CD14-positive monocyte (primary cell): ENCODE data around the gene HDAC10. TPM values are rescaled to one million over a fixed set of nuclear protein-coding genes. Genes with fewer than 3 reads are reported as not detected.

Experiments
- DNase-seq, 3 donors: peaks; one replicate each; pipeline ENCODE4 v3.0.0-alpha.2; 2011 to 2022
- H2AFZ ChIP-seq: 2 replicates; pipeline ENCODE4 v1.6.0; 2012; ENCODE audit warnings: mild to moderate bottlenecking, low read depth, low read length, inconsistent platforms; ENCODE audit not compliant: insufficient read depth, poor library complexity, severe bottlenecking
- H3K27ac ChIP-seq, 2 donors: 1 replicate in 1 of 2; 2 replicates in 1 of 2; pipeline ENCODE4 v1.5.1; 2012 to 2013; ENCODE audit warnings: low read length in 2 of 2, control low read depth in 1 of 2, inconsistent platforms in 1 of 2, low read depth in 1 of 2, mild to moderate bottlenecking in 1 of 2
- H3K27me3 ChIP-seq, 2 donors: one replicate each; pipeline versions ENCODE4 v1.6.0 to v1.6.1; 2011 to 2013; ENCODE audit warnings: low read length in 2 of 2; ENCODE audit not compliant: control insufficient read depth in 2 of 2, insufficient read depth in 2 of 2
- H3K36me3 ChIP-seq, 2 donors: replicated peaks in 1 of 2; 1 replicate in 1 of 2; 2 replicates in 1 of 2; pipeline versions ENCODE4 v1.5.1 to v1.6.1; 2012 to 2013; ENCODE audit warnings: low read length in 2 of 2, control low read depth in 1 of 2, inconsistent platforms in 1 of 2, mild to moderate bottlenecking in 1 of 2; ENCODE audit not compliant: insufficient read depth in 2 of 2, control insufficient read depth in 1 of 2
- H3K4me1 ChIP-seq, 2 donors: 1 replicate in 1 of 2; 2 replicates in 1 of 2; pipeline versions ENCODE4 v1.5.1 to v1.6.1; 2012 to 2013; ENCODE audit warnings: low read length in 2 of 2, control low read depth in 1 of 2, inconsistent platforms in 1 of 2, mild to moderate bottlenecking in 1 of 2, moderate library complexity in 1 of 2; ENCODE audit not compliant: insufficient read depth in 2 of 2, control insufficient read depth in 1 of 2
- H3K4me2 ChIP-seq: replicated peaks from 2 replicates; pipeline ENCODE3; 2012; ENCODE audit warnings: low read length, moderate library complexity, mild to moderate bottlenecking; ENCODE audit not compliant: poor library complexity, severe bottlenecking; ENCODE audit errors: extremely low read depth
- H3K4me3 ChIP-seq, 3 experiments: fragments of 200-600 bp in 1 of 3; sonication (generic) in 1 of 3; replicated peaks in 1 of 3; 1 replicate in 2 of 3; 2 replicates in 1 of 3; pipeline ENCODE4 v1.5.1; 2011 to 2013; ENCODE audit warnings: low read length in 3 of 3, mild to moderate bottlenecking in 3 of 3, control low read depth in 2 of 3, low read depth in 2 of 3, inconsistent platforms in 1 of 3, moderate library complexity in 1 of 3
- H3K79me2 ChIP-seq: 2 replicates; pipeline ENCODE4 v1.6.0; 2012; ENCODE audit warnings: mild to moderate bottlenecking, control low read depth, inconsistent platforms, low read length, moderate library complexity; ENCODE audit not compliant: insufficient read depth
- H3K9ac ChIP-seq: 2 replicates; pipeline ENCODE4 v1.6.0; 2017; ENCODE audit warnings: low read length, mild to moderate bottlenecking; ENCODE audit not compliant: insufficient read depth, poor library complexity, severe bottlenecking
- H3K9me3 ChIP-seq, 2 donors: replicated peaks in 1 of 2; 1 replicate in 1 of 2; 2 replicates in 1 of 2; pipeline versions ENCODE4 v1.5.1 to v1.6.1; 2012 to 2013; ENCODE audit warnings: low read length in 2 of 2, control low read depth in 1 of 2; ENCODE audit not compliant: control insufficient read depth in 1 of 2, insufficient read depth in 1 of 2
- H4K20me1 ChIP-seq: 2 replicates; pipeline ENCODE4 v1.6.0; 2012; ENCODE audit warnings: mild to moderate bottlenecking, low read length, control low read depth, moderate library complexity; ENCODE audit not compliant: insufficient read depth
- H3K27ac Mint-ChIP-seq, 7 donors: one replicate each; pipeline ENCODE4 v1.8.0; 2020; ENCODE audit warnings: mild to moderate bottlenecking in 7 of 7, mixed read lengths in 7 of 7, moderate library complexity in 6 of 7, inconsistent platforms in 2 of 7
- H3K27me3 Mint-ChIP-seq, 3 donors: one replicate each; pipeline ENCODE4 v1.8.0; 2021 to 2022; ENCODE audit warnings: low read depth in 3 of 3, mild to moderate bottlenecking in 3 of 3, mixed read lengths in 3 of 3, moderate library complexity in 3 of 3, inconsistent platforms in 1 of 3
- H3K36me3 Mint-ChIP-seq, 2 donors: one replicate each; pipeline ENCODE4 v1.8.0; 2020; ENCODE audit warnings: mixed read lengths in 2 of 2, inconsistent platforms in 1 of 2, mild to moderate bottlenecking in 1 of 2
- H3K4me1 Mint-ChIP-seq: one replicate; pipeline ENCODE4 v1.8.0; 2020; ENCODE audit warnings: mild to moderate bottlenecking, mixed read lengths
- H3K4me3 Mint-ChIP-seq, 2 donors: one replicate each; pipeline ENCODE4 v1.8.0; 2020; ENCODE audit warnings: mild to moderate bottlenecking in 2 of 2, mixed read lengths in 2 of 2, moderate library complexity in 1 of 2
- H3K9me3 Mint-ChIP-seq, 7 donors: one replicate each; pipeline ENCODE4 v1.8.0; 2020 to 2022; ENCODE audit warnings: mixed read lengths in 7 of 7, mild to moderate bottlenecking in 6 of 7, moderate library complexity in 6 of 7, inconsistent platforms in 2 of 7
- CTCF ChIP-seq: fragments of 200-600 bp; IDR thresholded peaks from one replicate; pipeline ENCODE4 v1.8.0; 2022; ENCODE audit warnings: antibody characterized with exemption, mild to moderate bottlenecking
- WGBS: methylation state at CpG from one replicate; pipeline ENCODE4 v1.1.5; 2013; ENCODE audit warnings: missing lambda C conversion rate; ENCODE audit not compliant: insufficient coverage; 5-methylcytosine and 5-hydroxymethylcytosine counted together
- intact Hi-C, 2 donors: fragments of 100-400 bp; cut with micrococcal nuclease; formaldehyde crosslinking; loops; one replicate each; pipeline versions ENCODE4 v1.15.0 to v1.15.1; 2023
- polyA plus RNA-seq, 3 donors: library from polyadenylated mRNA; depleted of rRNA in 1 of 3; unstranded in 2 of 3; stranded (reverse) in 1 of 3; fragments of 300-500 nt in 2 of 3; fragments of >200 nt in 1 of 3; fragmentation: Illumina TruSeq in 2 of 3; gene quantifications; 1 replicate in 2 of 3; 2 replicates in 1 of 3; pipeline ENCODE4 v1.2.3, GENCODE V29; 2012 to 2021

The HDAC10 gene
- polyA plus RNA-seq, 3 donors: 9.2 to 148 (median 13.7) TPM

- intact Hi-C loops: loop anchor here in 1 of 2 donors (10.0 kb wide), 1 partner anchor 280 kb away; no protein-coding TSS in a partner anchor
- Histone ChIP-seq H3K27ac (peak overlapping the region; percentile 57 to 66), H3K36me3 (peaks cover 24 to 34% of the 10 kb centered on the region in 2 donors), H3K4me3 (peak overlapping the region; percentile 14 to 57 (median 20)), H3K79me2 (peaks cover 63% of the 10 kb centered on the region), H2AFZ (no peak overlapping the region), H3K9me3 (no peaks in the 10 kb centered on the region), H4K20me1 (peaks cover 65% of the 10 kb centered on the region), H3K4me2 (peak overlapping the region; percentile 54), H3K9ac (no peak overlapping the region), H3K27me3 (no peaks in the 10 kb centered on the region), H3K4me1 (peaks cover 62 to 76% of the 10 kb centered on the region in 2 donors)
- DNase-seq: peak in 2 of 3 donors; percentile 57 to 64
- Mint-ChIP-seq H3K9me3 (peaks cover 0 to 3% (median 0%) of the 10 kb centered on the region in 7 donors), H3K36me3 (peaks cover 49 to 50% of the 10 kb centered on the region in 2 donors), H3K4me3 (peak overlapping the region; percentile 65 to 68), H3K4me1 (peaks cover 57% of the 10 kb centered on the region), H3K27me3 (peaks cover 0 to 2% (median 2%) of the 10 kb centered on the region in 3 donors), H3K27ac (peak overlapping the region; percentile 65 to 97 (median 91))
- WGBS: 51% methylated on average over 4 of the region's 7 CpGs
- TF ChIP-seq CTCF: no peak
Observed at GRCh38 chr22:50204571-50204970, 46.5 kb downstream of the HDAC10 start.

- peaks cover 0 to 2% (median 2%) of the 10 kb centered on the region in 3 donors for H3K27me3 Mint-ChIP-seq
- Histone ChIP-seq H4K20me1 (peaks cover 63% of the 10 kb centered on the region), H3K4me2 (no peak overlapping the region), H3K9ac (no peak overlapping the region), H3K36me3 (peaks cover 20 to 38% of the 10 kb centered on the region in 2 donors), H3K79me2 (peaks cover 54% of the 10 kb centered on the region), H2AFZ (no peak overlapping the region), H3K4me3 (no peak overlapping the region), H3K27me3 (no peaks in the 10 kb centered on the region), H3K27ac (no peak overlapping the region), H3K4me1 (peaks cover 64 to 79% of the 10 kb centered on the region in 2 donors), H3K9me3 (no peaks in the 10 kb centered on the region)
- H3K36me3 Mint-ChIP-seq: peaks cover 47 to 48% of the 10 kb centered on the region in 2 donors
- H3K9me3 Mint-ChIP-seq: peaks cover 0 to 3% (median 0%) of the 10 kb centered on the region in 7 donors
- TF ChIP-seq CTCF: no peak
- no peak overlapping the region for H3K4me3 Mint-ChIP-seq
- peak overlapping the region in 1 of 7 donors; percentile 50 for H3K27ac Mint-ChIP-seq
- no CpG with 5 or more reads among the region's 1 CpG for WGBS
- intact Hi-C loops: loop anchor here in 1 of 2 donors (10.0 kb wide), 1 partner anchor 278 kb away; no protein-coding TSS in a partner anchor
- DNase-seq: no peak
- peaks cover 60% of the 10 kb centered on the region for H3K4me1 Mint-ChIP-seq
Observed at GRCh38 chr22:50203288-50203687, 47.8 kb downstream of the HDAC10 start.
